ENCODE data around the gene RPL11. TPM values are rescaled to one million over a fixed set of nuclear protein-coding genes. Genes with fewer than 3 reads are reported as not detected.
A peak's percentile ranks its signal among the peaks of the same experiment; 100 is the strongest.
"Not testable (repeated sequence)": the region's sequence is repeated elsewhere in the genome, so short reads cannot be mapped to it uniquely, and the experiment has no call there.

Gene RPL11
- 1,000 to 10,000 TPM; 1,687 to 4,332 (median 2,623) TPM for total RNA-seq

- ATAC-seq (replicated peaks in 6 of 8) = peak; percentile 96 to 100 (median 100)
- Histone ChIP-seq H3K4me1 (replicated peaks in 1 of 2) (peaks cover 12 to 17% of the 10 kb centered on the region in 2 donors), H3K4me3 (peak within 1 kb of the TSS; percentile 64 to 94 (median 77)), H3K27ac (peak within 1 kb of the TSS; percentile 74 to 89)
- in situ Hi-C loops (cut with MboI; ENCODE audit: low pct_unique_long_range_greater_than_20kb in 2 of 9, low sequenced_read_pairs in 9 of 9, unreplicated experiment in 9 of 9) = no loop called here
- 0 to 40% (median 2%) methylated on average over 1 to 35 of the region's 45 CpGs; no CpG with 5 or more reads in 1 of the 10 experiments for WGBS, 10 experiments
Measured at GRCh38 chr1:23691499-23692307, at the start of gene RPL11. RPL11 (plus strand) TSS chr1:23691806; CDS start chr1:23691824, 18 bp downstream.

- 0 to 69% (median 38%) methylated on average over 1 to 6 of the region's 7 CpGs; no CpG with 5 or more reads in 3 of the 10 experiments for WGBS, 10 experiments
- no peak for ATAC-seq (replicated peaks in 6 of 8)
- Histone ChIP-seq H3K4me1 (replicated peaks in 1 of 2) (no peaks in the 10 kb centered on the region), H3K4me3 (no peak overlapping the region), H3K27ac (no peak overlapping the region)
- in situ Hi-C loops (cut with MboI; ENCODE audit: low pct_unique_long_range_greater_than_20kb in 2 of 9, low sequenced_read_pairs in 9 of 9, unreplicated experiment in 9 of 9) = loop anchor here in 2 of 9 experiments (10.0 kb wide), 1 partner anchor 99 kb away; no protein-coding TSS in a partner anchor
Measured at GRCh38 chr1:23643736-23644554, 47.7 kb upstream of the RPL11 start.

- ATAC-seq (replicated peaks in 6 of 8) = no peak
- Histone ChIP-seq H3K4me3 (no peak overlapping the region), H3K4me1 (replicated peaks in 1 of 2) (no peaks in the 10 kb centered on the region), H3K27ac (no peak overlapping the region)
- 33 to 93% (median 80%) methylated on average over 1 to 5 of the region's 5 CpGs; no CpG with 5 or more reads in 3 of the 10 experiments for WGBS, 10 experiments
- in situ Hi-C loops (cut with MboI; ENCODE audit: low pct_unique_long_range_greater_than_20kb in 2 of 9, low sequenced_read_pairs in 9 of 9, unreplicated experiment in 9 of 9) = loop anchor here in 2 of 9 experiments (10.0 kb wide), 1 partner anchor 100 kb away; no protein-coding TSS in a partner anchor
Measured at GRCh38 chr1:23644555-23644866, 47.1 kb upstream of the RPL11 start.

- Histone ChIP-seq H3K27ac (no peak overlapping the region), H3K4me1 (replicated peaks in 1 of 2) (no peaks in the 10 kb centered on the region), H3K4me3 (no peak overlapping the region)
- ATAC-seq (replicated peaks in 6 of 8) = no peak
- in situ Hi-C loops (cut with MboI; ENCODE audit: low pct_unique_long_range_greater_than_20kb in 2 of 9, low sequenced_read_pairs in 9 of 9, unreplicated experiment in 9 of 9) = loop anchor here in 2 of 9 experiments (10.0 kb wide), 1 partner anchor 101 kb away; no protein-coding TSS in a partner anchor
- 60 to 92% (median 89%) methylated on average over 1 to 2 of the region's 3 CpGs; no CpG with 5 or more reads in 4 of the 10 experiments for WGBS, 10 experiments
Measured at GRCh38 chr1:23645338-23645737, 46.3 kb upstream of the RPL11 start.

- H3K4me3 ChIP-seq = no peak overlapping the region
- no peaks in the 10 kb centered on the region for H3K4me1 ChIP-seq (replicated peaks in 1 of 2)
- no peak overlapping the region for H3K27ac ChIP-seq
- 0 to 100% (median 80%) methylated on average over 1 to 4 of the region's 4 CpGs; no CpG with 5 or more reads in 1 of the 10 experiments for WGBS, 10 experiments
- in situ Hi-C loops (cut with MboI; ENCODE audit: low pct_unique_long_range_greater_than_20kb in 2 of 9, low sequenced_read_pairs in 9 of 9, unreplicated experiment in 9 of 9) = loop anchor here in 2 of 9 experiments (10.0 kb wide), 1 partner anchor 101 kb away; no protein-coding TSS in a partner anchor
- peak in 2 of 8 experiments; percentile 16 to 58 for ATAC-seq (replicated peaks in 6 of 8)
Measured at GRCh38 chr1:23646091-23646490, 45.5 kb upstream of the RPL11 start.

GRCh38 chr1:23646541-23646940 is 45.1 kb upstream of the RPL11 start:
- in situ Hi-C loops (cut with MboI; ENCODE audit: low pct_unique_long_range_greater_than_20kb in 2 of 9, low sequenced_read_pairs in 9 of 9, unreplicated experiment in 9 of 9) = loop anchor here in 2 of 9 experiments (10.0 kb wide), 1 partner anchor 102 kb away; no protein-coding TSS in a partner anchor
- no peak overlapping the region for H3K4me3 ChIP-seq
- no peak for ATAC-seq (replicated peaks in 6 of 8)
- no peaks in the 10 kb centered on the region for H3K4me1 ChIP-seq (replicated peaks in 1 of 2)
- WGBS, 10 experiments = 45 to 90% (median 70%) methylated on average over 2 to 6 of the region's 6 CpGs; no CpG with 5 or more reads in 4 of the 10 experiments
- H3K27ac ChIP-seq = no peak overlapping the region

GRCh38 chr1:23648576-23648975 is 43.0 kb upstream of the RPL11 start:
- H3K27ac ChIP-seq = no peak overlapping the region
- no peak for ATAC-seq (replicated peaks in 6 of 8)
- H3K4me1 ChIP-seq (replicated peaks in 1 of 2) = no peaks in the 10 kb centered on the region
- in situ Hi-C loops (cut with MboI; ENCODE audit: low pct_unique_long_range_greater_than_20kb in 2 of 9, low sequenced_read_pairs in 9 of 9, unreplicated experiment in 9 of 9) = loop anchor here in 2 of 9 experiments (10.0 kb wide), 1 partner anchor 104 kb away; no protein-coding TSS in a partner anchor
- no peak overlapping the region for H3K4me3 ChIP-seq
- WGBS, 10 experiments = 78 to 100% (median 86%) methylated on average over 1 to 6 of the region's 6 CpGs; no CpG with 5 or more reads in 3 of the 10 experiments

GRCh38 chr1:23649157-23649556 is 42.4 kb upstream of the RPL11 start:
- not testable (repeated sequence) for H3K4me1 ChIP-seq (replicated peaks in 1 of 2); H3K4me3 ChIP-seq; ATAC-seq (replicated peaks in 6 of 8); H3K27ac ChIP-seq
- in situ Hi-C loops (cut with MboI; ENCODE audit: low pct_unique_long_range_greater_than_20kb in 2 of 9, low sequenced_read_pairs in 9 of 9, unreplicated experiment in 9 of 9) = loop anchor here in 2 of 9 experiments (10.0 kb wide), 1 partner anchor 104 kb away; no protein-coding TSS in a partner anchor
- WGBS, 10 experiments = 76 to 93% (median 84%) methylated on average over 5 to 11 of the region's 11 CpGs; no CpG with 5 or more reads in 3 of the 10 experiments

GRCh38 chr1:23650344-23650990 is 41.1 kb upstream of the RPL11 start:
- Histone ChIP-seq H3K27ac (no peak overlapping the region), H3K4me3 (no peak overlapping the region), H3K4me1 (replicated peaks in 1 of 2) (no peaks in the 10 kb centered on the region)
- 15 to 89% (median 67%) methylated on average over 3 to 10 of the region's 10 CpGs for WGBS, 10 experiments
- in situ Hi-C loops (cut with MboI; ENCODE audit: low pct_unique_long_range_greater_than_20kb in 2 of 9, low sequenced_read_pairs in 9 of 9, unreplicated experiment in 9 of 9) = no loop called here
- ATAC-seq (replicated peaks in 6 of 8) = peak in 2 of 8 experiments; percentile 42 to 68

- ATAC-seq (replicated peaks in 6 of 8) = peak in 3 of 8 experiments; percentile 90 to 98 (median 94)
- in situ Hi-C loops (cut with MboI; ENCODE audit: low pct_unique_long_range_greater_than_20kb in 2 of 9, low sequenced_read_pairs in 9 of 9, unreplicated experiment in 9 of 9) = no loop called here
- Histone ChIP-seq H3K27ac (no peak overlapping the region), H3K4me3 (no peak overlapping the region), H3K4me1 (replicated peaks in 1 of 2) (no peaks in the 10 kb centered on the region)
- 12 to 100% (median 72%) methylated on average over 1 to 7 of the region's 7 CpGs for WGBS, 10 experiments
Measured at GRCh38 chr1:23651069-23651808, 40.4 kb upstream of the RPL11 start.

GRCh38 chr1:23657659-23658275 is 33.8 kb upstream of the RPL11 start:
- 18 to 93% (median 58%) methylated on average over 2 to 7 of the region's 7 CpGs for WGBS, 10 experiments

More at GRCh38 chr1:23657659-23658275, 33.8 kb upstream of the RPL11 start:
- Histone ChIP-seq H3K4me1 (replicated peaks in 1 of 2) (no peaks in the 10 kb centered on the region), H3K27ac (no peak overlapping the region), H3K4me3 (no peak overlapping the region)
- ATAC-seq (replicated peaks in 6 of 8) = peak; percentile 37 to 92 (median 68)
- in situ Hi-C loops (cut with MboI; ENCODE audit: low pct_unique_long_range_greater_than_20kb in 2 of 9, low sequenced_read_pairs in 9 of 9, unreplicated experiment in 9 of 9) = no loop called here
